NT2/D1 (cell line): Measurements from ENCODE around the gene NAIF1.
"Not testable (repeated sequence)": the region's sequence is repeated elsewhere in the genome, so short reads cannot be mapped to it uniquely, and the experiment has no call there.

Experiments
- SUZ12 ChIP-seq: IDR thresholded peaks from 2 replicates; pipeline ENCODE4 v1.6.1; 2011; ENCODE audit not compliant: insufficient read length, insufficient read depth; ENCODE audit errors: extremely low read depth
- YY1 ChIP-seq: IDR thresholded peaks from 2 replicates; pipeline ENCODE4 v1.6.1; 2011; ENCODE audit not compliant: insufficient read length, insufficient read depth
- ZNF274 ChIP-seq: IDR thresholded peaks from 2 replicates; pipeline ENCODE4 v1.6.1; 2011; ENCODE audit warnings: mild to moderate bottlenecking, low read depth, low read length

DNA sequence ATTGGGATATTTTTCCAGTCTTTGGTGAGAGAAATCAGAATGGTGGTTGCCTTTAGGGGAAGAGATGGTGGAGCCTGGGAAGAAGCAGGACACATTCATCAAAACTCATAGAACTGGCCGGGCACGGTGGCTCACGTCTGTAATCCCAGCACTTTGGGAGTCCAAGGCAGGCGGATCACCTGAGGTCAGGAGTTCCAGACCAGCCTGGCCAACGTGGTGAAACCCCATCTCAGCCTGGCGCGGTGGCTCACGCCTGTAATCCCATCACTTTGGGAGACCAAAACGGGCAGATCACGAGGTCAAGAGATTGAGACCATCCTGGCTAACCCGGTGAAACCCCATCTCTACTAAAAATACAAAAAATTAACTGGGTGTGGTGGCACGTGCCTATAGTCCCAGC lies 44.6 kb upstream of the NAIF1 start:
- TF ChIP-seq YY1, SUZ12, ZNF274: not testable (repeated sequence)
